Mesenteric fat pad (tissue), 1 donor: Measurements from ENCODE around the gene CCDC106. TPM values are rescaled to one million over a fixed set of nuclear protein-coding genes. Genes with fewer than 3 reads are reported as not detected.

ENCODE experiments used
- DNase-seq: peaks from one replicate; pipeline ENCODE4 v3.0.0-alpha.2; 2020; ENCODE audit warnings: low spot score
- total RNA-seq: library from RNA; stranded (reverse); fragmentation: NEBNext Ultra II Directional; extraction: Animal tissue kit (Norgen Biotek cat#: 25700); gene quantifications from one replicate; pipeline ENCODE4 v1.2.1, GENCODE V29; 2021
- donor health status: DM: yes; HTN: yes; CAD: no.

The CCDC106 gene
- total RNA-seq, 1 donor from 2014 or later, result 16.4 TPM

- no peak for DNase-seq
Observed at GRCh38 chr19:55613930-55614710, 33.9 kb upstream of the CCDC106 start.

- DNase-seq, result no peak
Observed at GRCh38 chr19:55614711-55615542, 33.1 kb upstream of the CCDC106 start.

GRCh38 chr19:55615543-55616394 is 32.2 kb upstream of the CCDC106 start:
- no peak for DNase-seq

- DNase-seq, result no peak
Observed at GRCh38 chr19:55616395-55616875, 31.6 kb upstream of the CCDC106 start.

- DNase-seq, result no peak
Observed at GRCh38 chr19:55617426-55617825, 30.6 kb upstream of the CCDC106 start.

DNA sequence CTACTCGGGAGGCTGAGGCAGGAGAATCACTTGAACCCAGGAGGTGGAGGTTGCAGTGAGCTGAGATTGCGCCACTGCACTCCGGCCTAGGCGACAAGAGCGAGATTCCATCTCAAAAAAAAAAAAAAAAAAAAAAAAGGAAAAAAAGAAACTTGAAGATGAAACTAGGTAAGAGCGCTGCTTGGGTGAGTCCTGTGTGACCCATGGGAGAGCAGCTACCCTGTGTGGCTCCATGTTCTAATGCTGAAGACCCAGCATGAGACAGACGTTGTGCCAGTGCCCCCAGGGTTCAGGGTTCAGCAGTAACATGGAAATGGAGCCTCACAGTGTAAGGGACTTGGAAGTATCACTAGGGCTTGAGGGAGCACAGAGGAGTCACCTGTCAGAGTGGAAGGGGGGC is 29.6 kb upstream of the CCDC106 start:
- no peak for DNase-seq

GRCh38 chr19:55619286-55619685 is 28.7 kb upstream of the CCDC106 start:
- no peak for DNase-seq

DNA sequence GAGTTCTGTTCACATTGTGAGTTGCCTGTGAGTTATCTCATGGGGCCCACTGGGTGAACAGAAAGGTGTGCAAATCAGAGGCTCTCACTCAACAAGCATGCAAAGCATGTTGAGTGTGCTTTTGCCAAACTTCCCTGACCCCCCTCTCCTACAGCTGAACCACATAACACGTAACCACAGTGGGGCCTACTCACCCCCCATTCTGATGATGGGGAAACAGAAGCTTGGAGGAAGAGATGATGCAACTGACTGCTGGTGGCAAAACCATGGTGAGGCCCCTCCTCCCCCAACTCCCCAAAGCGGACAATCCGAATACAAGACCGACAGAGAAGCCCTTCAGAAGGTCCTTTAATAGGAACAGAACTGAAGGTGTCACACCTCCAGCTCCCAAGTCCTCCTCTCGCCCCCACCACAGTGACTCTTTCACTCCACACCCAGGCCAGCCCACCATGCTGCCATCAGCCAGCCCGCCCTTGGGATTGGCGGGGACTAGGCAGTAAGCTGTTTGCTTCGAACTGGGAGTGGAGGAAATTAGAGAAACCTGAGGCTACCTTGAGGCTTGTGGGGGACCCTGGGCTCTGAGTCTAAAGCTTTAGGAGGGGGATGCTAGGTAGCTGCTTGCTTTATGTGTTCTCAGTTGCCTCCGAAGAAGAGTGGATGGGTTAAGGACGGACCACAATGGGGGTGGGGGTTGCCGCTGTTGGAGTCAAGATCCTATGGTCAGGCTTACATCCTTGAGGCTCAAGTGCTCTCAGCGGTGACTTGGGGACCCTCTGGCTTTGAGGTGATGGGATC is 27.4 kb upstream of the CCDC106 start:
- no peak for DNase-seq

DNA sequence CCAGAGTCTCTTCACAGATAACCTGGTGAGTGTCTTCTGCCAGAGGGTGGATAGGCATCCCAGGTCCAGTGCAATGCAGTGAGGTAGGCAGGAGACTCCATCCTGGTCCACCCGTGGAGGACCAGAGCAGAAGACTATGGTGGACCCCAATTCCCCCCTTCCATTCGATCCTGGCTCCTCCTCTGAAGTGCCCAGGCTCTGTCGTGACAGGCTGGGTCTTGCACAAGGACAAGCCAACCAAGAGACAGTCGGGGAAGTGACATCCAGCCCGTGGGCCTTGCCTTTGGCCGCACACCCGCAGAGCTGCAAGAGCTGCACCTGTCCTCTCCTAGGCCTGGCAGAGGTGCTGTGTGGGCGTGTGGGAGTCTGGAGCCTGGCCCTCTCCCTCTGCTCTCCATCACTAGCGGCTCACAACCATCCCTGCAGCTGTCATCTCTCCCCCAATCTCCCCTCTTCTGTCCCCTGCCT is 26.8 kb upstream of the CCDC106 start:
- no peak for DNase-seq

DNA sequence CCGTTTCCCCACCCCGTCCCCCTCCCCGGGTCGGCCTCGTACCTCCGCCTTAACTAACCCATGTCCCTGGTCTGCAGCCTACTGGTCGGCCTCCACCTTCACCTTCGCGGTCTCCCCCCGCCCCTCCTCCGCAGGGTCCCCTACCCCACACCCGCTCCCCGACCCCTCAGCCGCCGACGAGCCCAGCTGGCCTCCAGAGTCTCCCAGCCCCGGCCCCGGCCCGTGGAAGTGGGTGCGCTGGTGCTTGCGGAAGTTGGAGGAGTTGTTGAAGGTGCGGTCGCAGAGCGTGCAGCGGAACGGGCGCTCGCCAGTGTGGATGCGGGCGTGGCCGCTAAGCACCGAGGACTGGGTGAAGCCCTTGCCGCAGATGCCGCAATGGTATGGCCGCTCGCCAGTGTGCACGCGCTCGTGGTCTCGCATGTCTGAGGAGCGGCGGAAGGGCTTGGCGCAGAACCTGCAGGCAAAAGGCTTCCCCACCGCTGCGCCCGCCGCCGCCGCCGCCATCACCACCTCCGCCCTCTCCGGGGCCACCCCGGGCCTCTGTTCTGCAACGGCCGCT is 26.3 kb upstream of the CCDC106 start:
- no peak for DNase-seq

GRCh38 chr19:55622242-55622969 is 25.6 kb upstream of the CCDC106 start:
- DNase-seq, result no peak

GRCh38 chr19:55623130-55623529 is 24.9 kb upstream of the CCDC106 start:
- no peak for DNase-seq

DNA sequence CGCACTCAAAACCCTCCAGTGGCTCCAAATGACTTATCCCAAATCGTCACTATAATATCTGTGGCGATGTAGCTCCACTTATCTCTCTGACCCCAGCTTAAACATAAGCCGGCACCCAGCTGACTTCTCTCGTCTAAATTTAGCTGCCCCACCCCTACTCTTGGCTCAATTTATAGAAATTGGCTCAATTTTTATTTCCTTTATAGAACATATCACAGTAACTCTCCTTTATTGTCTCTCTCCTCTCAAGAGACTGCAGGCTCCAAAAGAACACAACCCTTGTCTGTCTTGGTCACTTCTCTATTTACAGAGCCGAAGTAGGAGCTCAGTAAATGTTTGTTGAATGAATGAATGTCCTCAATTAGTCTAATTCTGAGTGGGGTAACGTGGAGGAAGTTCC is 24.5 kb upstream of the CCDC106 start:
- DNase-seq, result no peak

GRCh38 chr19:55624109-55625003 is 23.7 kb upstream of the CCDC106 start, which contains the start of gene ZNF784:
ZNF784 (minus strand) TSS chr19:55624566; CDS start chr19:55624561, 5 bp downstream.
- peak; percentile 99 for DNase-seq

GRCh38 chr19:55625004-55625326 is 23.0 kb upstream of the CCDC106 start:
- DNase-seq, result no peak

GRCh38 chr19:55626350-55626749 is 21.7 kb upstream of the CCDC106 start:
- DNase-seq, result no peak

- no peak for DNase-seq
Observed at GRCh38 chr19:55632463-55632834, 15.6 kb upstream of the CCDC106 start.

GRCh38 chr19:55633861-55634260 is 14.2 kb upstream of the CCDC106 start:
- no peak for DNase-seq
